ENCODE data around the gene TMEM131L.
A peak's percentile ranks its signal among the peaks of the same experiment; 100 is the strongest.
"Not testable (repeated sequence)": the region's sequence is repeated elsewhere in the genome, so short reads cannot be mapped to it uniquely, and the experiment has no call there.

Gene TMEM131L

DNA sequence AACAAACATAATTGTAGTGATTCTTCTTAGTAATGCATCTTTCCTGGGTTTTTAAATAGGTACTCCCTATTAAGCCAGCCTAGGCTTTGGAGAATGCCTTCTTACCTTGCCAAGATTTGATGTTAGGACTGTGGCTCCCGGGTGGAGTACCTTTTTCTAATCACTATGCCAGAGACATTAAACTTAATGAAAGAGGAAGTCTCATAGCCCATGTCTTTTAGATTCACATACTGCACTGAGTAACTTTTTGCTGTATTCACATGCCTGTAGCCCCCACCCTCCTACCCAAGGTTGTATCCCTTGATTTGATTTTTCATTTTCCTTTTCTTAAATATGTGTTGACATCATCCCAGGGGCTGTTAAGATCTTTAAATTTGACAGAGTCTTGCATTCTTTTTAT is 113.7 kb downstream of the TMEM131L start:
- no peak for DNase-seq

GRCh38 chr4:153582954-153583702 is 117.0 kb downstream of the TMEM131L start:
- DNase-seq: no peak

DNA sequence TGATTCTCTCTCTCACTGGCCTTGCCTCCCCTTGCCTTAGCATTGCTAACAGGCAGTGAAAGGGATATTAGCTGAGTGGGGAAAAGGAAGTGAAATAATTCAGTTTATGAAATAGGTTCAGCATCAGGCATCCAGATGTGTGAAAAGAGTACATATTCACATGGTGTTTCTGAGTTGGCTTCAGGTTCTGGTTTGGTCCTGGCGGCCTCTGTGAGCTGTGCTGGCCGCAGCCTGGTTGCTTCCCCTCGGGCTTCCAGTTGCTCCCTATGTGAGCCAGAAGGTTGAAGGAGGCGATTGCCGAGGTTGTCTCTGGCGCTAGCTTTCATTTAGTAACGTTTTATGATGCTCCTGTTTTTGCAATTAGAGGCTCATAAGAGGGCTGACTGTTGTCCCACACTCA is 118.9 kb downstream of the TMEM131L start:
- DNase-seq: no peak

DNA sequence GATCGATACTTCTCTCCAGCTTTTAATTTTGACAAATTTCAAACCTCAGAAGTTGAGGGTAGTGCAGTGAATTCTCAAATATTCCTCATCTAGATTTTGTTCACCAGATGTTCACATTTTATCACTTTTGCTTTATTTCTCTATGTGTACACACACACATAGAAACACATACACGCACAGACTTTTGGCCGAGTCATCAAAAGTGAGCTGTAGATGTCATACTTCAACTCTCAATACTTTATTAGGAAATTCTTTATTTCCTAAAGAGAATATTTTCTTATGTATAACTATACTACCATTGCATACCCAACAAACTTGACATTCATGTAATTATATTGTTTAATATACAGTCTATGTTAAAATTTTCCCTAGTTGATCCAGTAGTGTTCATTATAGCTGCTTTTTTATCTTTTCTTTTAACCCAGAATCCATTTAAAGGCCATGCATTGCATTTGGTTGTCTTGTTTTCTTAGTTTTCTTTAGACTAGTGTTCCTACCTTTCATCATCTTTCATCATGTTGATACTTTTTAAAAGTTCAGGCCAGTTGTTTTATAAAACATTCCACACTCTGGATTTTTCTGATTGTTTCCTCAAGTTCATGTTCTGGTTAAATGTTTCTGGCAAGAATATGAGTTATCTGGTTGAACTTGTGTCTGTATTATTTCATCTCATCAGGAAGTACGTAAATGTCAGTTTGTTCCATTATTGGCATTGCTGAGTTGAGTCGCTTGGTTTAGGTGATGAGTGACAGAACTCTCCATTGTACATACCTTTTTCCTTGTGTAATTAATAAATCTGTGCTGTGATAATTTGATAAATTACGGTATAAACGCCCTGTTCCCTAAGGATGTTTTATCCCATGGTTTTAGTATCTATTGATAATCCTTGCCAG is 123.8 kb downstream of the TMEM131L start:
- DNase-seq: no peak

DNA sequence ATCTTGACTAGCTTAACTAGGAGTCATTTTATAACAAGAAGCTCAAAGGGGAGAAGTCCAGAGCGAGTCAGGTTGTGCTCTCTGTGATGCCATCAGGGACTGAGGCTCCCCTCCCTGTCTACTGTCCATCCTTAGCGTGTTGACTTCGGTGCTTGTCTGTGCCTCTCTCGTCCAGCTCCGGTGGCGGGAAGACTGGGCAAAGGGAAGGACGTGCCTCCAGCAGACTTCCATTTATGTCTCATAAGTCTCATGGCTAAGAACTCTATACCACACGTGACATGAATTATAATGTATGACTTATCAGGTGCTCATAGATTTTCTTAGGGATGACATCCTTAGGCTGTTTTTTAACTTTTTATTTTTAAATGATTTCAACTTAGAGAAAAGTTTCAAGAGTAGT is 125.3 kb downstream of the TMEM131L start:
- no peak for DNase-seq

- no peak for DNase-seq
These were observed 125.9 kb downstream of the TMEM131L start for GRCh38 chr4:153592064-153592463.

- DNase-seq: no peak
These were observed 127.0 kb downstream of the TMEM131L start for GRCh38 chr4:153593161-153593560.

DNA sequence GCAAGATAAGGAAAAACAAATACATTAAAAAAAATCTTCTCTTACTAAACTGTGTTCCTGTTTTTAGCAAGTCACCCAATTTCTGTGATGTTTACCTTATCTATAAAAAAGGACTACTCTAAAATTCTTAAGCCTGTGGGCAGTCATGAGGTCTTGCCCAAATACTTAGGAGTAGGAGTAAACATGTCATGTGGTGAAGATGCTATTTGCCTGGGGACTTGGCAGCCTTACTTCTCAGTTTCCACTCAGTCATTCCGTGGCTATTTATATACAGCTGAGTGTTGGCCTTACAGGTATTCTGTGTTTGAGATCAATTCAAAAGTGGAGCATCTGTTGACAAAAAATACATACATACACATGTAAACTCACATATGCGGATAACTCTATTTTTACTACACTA is 128.1 kb downstream of the TMEM131L start:
- DNase-seq: no peak

- no peak for DNase-seq
These were observed 129.9 kb downstream of the TMEM131L start for GRCh38 chr4:153595894-153596601.

- no peak for DNase-seq
These were observed 136.6 kb downstream of the TMEM131L start for GRCh38 chr4:153602758-153603157.

- peak in 1 of 2 experiments; percentile 18 for DNase-seq
These were observed 137.1 kb downstream of the TMEM131L start for GRCh38 chr4:153603258-153603657.

DNA sequence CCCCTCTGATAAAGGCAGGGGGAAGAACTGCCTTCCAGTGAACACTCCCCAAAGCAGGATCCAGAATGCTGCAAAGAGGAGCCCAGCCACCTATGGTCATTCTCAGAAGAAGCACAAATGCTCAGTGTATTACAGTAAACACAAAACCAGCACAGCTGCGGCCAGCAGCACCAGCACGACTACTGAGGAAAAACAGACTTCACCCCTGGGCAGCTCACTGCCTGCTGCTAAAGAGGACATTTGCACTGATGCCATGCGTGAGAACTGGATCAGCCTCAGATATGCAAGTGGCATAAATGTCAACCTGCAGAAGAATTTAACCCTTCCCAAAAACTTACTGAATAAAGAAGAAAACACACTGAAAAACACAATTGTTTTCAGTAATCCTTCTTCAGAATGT is 137.7 kb downstream of the TMEM131L start:
- DNase-seq: no peak

DNA sequence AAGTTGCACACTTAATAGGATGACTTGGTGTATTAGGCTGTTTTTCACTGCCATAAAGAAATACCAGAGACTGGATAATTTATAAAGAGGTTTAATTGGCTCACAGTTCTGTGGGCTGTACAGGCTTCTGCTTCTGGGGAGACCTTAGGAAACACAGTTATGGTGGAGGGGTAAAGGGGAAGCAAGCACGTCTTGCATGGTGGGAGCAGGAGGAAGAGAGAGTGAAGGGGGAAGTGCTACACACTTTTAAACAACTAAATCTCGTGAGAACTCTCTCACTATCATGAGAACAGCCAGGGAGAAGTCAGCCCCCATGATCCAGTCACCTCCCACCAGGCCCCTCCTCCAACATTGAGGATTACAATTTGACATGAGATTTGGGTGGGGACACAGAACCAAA is 142.9 kb downstream of the TMEM131L start:
- DNase-seq: not testable (repeated sequence)

DNA sequence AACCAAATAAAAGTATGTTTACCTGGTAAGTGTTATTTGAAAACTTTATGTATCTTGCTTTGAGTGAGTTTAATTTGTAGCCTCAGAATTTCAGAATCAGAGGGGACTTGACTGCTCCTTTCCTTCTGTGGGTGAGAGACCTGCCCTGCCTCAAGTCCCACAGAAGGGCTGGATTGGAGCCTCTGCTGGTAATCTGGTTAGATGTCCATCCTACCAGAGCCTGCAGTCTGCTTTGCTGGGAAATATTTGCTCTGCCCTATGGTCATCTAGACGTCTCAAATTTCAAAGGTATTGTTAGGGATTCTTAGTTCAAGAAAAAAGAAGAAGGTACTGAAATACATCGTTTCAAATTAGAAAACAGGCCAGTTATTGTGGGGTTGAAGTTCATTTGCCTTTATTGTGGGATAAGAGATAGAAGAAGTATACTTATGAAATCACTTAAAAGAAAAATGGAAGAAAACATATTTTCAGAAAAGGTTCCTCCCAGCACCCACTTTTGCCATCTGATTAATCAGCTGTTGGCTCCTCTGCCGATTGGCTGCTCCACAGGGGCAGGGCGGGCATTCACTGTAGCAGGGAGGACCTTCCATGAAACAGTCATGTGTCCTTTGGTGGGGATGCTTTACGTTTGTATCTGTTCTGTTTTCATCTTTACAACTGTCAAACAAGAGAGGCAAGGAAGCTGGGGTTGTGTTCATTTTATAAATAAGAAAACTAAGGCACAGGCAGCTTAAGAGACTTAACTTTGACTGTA is 144.6 kb downstream of the TMEM131L start:
- DNase-seq: no peak

DNA sequence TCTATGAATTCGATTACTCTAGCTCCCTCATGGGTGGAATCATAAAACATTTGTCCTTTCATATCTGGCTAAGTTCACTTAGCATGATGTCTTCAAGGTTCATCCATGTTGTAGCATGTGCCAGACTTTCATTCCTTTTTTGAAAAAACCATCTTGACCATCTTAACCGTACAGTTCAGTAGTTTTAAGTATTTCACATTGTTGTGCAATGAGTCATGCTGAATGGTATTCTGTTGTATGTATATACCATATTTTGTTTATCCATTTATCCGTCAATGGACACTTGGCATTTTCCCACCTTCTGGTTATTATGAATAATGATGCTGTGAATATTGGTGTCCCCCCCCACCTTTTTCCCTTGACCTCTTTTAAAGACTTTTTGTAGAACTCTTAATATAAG is 145.5 kb downstream of the TMEM131L start:
- DNase-seq: no peak

DNA sequence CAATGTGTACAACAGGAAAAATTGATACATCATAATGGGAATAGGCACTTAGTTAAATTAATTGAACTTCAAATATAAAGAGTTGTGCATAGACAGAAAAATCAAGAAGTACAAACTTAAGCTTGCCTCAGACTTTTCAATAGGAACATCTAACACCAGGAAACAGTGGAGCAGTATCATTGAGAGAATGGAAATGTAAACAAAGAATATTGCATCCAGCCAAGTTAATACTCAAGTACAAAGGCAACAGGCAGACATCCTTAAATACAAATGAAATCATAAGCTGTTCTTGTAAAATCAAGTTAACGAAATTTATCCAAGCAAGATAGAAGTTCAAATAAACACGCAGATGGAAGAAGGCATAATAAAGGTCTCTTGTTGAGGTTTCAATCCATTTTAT is 146.7 kb downstream of the TMEM131L start:
- DNase-seq: no peak

- peak; percentile 20 to 40 for DNase-seq
These were observed 149.9 kb downstream of the TMEM131L start for GRCh38 chr4:153616006-153616555.

DNA sequence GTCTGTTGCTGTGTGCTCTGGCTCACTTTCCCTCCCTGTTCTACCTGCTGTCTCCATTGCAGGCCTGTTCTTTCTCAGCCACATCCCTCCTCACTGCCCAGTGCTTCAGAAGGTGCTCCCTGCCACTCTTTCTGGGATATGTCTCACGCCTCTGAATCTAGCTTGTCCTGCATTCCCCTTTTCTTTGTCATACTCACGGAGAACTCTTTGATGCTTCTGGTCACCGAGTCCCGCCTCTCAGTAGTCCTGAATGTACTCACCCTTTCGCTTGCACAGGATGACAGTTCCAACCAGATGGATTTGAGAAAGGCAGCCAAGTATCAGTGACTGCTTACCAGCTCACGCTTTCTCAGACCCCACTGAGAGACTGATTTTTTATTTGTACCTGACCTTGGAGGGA is 152.7 kb downstream of the TMEM131L start:
- DNase-seq: no peak

DNA sequence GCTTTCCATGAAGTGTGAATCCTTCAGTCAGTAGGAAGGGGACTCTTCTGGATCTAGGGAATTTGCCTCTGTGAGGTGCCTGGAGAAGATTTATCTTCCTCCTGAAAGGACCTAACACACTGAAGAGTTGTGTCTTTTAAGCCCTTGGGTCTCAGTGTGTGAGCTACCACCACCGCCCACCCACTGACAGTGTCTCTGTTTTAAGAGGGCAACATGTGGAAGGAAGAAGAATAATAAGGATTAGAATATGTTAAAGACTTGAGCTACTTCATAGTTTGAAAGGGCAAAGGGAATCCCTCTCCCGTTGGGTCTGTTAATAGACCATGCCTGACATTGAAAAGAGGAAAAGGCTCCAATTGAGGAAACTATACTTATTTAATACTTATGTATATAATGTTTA is 153.7 kb downstream of the TMEM131L start:
- DNase-seq: no peak

GRCh38 chr4:153620352-153620751 is 154.2 kb downstream of the TMEM131L start:
- no peak for DNase-seq

- no peak for DNase-seq
These were observed 155.9 kb downstream of the TMEM131L start for GRCh38 chr4:153622093-153622492.

GRCh38 chr4:153622778-153623240 is 156.6 kb downstream of the TMEM131L start:
- DNase-seq: no peak

Measured in stimulated activated CD4-positive, alpha-beta T cell treated with anti-CD3 and anti-CD28 coated beads, Interleukin-4, amount 100 ng/mL, for 4 hours (primary cell).